ENCODE results near the gene KCNH1.

DNA sequence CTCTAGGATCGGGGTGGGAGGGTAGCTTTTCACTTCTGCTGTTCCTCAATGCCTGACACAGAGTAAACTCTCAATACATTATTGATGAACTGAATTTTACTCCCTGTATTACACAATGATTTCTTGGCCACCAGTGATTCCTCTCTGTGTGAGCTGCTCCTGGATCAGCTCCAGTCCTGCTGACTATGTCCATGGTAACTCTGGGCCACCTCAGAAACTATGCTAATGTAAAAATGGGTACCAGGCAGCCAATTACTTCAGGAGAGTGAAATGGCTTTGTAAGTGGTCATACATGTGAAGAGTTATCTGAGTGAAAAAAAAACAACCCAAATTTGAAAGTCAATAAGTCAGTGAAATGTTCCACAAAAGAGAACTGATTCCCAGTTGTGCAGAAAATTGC lies 311.0 kb downstream of the KCNH1 start:
- TF ChIP-seq, protein P1, sequence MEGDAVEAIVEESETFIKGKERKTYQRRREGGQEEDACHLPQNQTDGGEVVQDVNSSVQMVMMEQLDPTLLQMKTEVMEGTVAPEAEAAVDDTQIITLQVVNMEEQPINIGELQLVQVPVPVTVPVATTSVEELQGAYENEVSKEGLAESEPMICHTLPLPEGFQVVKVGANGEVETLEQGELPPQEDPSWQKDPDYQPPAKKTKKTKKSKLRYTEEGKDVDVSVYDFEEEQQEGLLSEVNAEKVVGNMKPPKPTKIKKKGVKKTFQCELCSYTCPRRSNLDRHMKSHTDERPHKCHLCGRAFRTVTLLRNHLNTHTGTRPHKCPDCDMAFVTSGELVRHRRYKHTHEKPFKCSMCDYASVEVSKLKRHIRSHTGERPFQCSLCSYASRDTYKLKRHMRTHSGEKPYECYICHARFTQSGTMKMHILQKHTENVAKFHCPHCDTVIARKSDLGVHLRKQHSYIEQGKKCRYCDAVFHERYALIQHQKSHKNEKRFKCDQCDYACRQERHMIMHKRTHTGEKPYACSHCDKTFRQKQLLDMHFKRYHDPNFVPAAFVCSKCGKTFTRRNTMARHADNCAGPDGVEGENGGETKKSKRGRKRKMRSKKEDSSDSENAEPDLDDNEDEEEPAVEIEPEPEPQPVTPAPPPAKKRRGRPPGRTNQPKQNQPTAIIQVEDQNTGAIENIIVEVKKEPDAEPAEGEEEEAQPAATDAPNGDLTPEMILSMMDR (IDR thresholded peaks at IDR 0.05 in 4 of 5, conservative IDR thresholded peaks at IDR 0.05 in 1 of 5), result no peak
- no peak for TF ChIP-seq POLR2A (IDR thresholded peaks at IDR 0.05)
